ENCODE data around the gene TBC1D21.

The TBC1D21 gene, protein sequence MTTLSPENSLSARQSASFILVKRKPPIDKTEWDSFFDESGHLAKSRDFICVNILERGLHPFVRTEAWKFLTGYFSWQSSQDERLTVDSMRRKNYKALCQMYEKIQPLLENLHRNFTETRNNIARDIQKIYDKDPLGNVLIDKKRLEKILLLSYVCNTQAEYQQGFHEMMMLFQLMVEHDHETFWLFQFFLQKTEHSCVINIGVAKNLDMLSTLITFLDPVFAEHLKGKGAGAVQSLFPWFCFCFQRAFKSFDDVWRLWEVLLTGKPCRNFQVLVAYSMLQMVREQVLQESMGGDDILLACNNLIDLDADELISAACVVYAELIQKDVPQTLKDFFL

DNA sequence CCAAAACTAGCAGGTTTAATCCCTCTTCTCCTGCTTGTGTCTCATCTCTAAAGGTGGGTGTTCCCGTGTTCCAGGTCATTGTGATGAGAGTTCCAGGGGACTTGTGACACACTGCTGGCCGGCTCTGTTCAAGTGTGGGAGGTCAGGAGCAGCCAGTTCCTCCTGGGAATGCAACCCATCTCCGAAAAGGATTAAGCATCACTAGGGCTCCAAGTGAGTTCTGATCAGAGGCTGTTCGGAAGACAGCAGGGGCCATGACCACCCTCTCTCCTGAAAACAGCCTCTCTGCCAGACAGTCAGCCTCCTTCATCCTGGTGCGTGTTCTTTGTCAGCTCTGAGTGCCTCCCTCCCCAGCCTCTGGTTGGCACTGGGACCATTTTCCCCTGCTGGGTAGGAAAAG, at the start of gene TBC1D21:
Gene TBC1D21, plus strand, starts transcription at position 109 of the 400 bp plus-strand sequence. Its CDS starts 146 bp downstream, at position 255.
- DNase-seq = no peak

DNA sequence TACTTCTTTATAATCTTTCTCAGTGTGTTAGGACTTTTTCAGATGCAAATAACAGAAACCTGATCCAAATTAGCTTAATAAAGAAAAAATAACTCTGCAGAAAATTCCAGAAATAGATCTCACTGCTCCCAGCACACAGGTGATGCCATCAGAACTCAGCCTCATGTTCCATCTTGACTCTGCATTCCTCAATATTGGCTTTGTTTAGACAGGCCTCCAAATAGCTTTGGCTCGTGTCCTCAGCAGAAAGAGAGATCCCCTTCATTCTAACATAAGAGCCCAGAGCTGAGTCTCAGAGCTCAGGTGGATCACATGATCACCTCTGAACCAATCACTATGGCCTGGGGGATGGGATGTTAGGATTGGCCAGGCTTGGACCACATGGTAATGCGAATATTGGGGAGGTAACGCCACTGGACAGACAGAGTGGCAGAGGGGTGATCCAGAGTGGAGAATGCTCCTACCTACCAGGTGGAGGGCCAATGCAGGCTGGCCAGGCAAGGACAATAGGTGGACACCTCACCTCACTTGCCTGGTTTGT, 46.6 kb upstream of the TBC1D21 start:
- DNase-seq = no peak

DNA sequence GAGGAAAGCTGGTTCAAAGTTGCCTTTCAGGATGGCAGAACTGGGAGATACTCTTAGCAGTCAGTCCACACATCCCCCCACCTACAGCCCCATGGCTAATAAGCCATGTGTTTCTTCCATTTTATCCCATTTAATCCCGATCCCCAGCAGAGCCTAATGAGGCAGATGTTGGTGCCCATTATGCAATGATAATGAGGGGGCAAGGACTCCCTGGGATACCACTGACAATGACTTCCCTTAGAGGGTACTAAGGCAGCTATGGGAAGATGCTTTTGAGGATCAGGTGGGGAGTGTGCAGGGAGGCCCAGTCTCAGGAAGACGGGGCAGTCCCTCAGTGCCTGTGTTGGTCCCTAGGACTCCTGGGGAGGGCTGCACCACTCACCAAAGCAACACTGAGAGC, 43.8 kb upstream of the TBC1D21 start:
- no peak for DNase-seq

DNA sequence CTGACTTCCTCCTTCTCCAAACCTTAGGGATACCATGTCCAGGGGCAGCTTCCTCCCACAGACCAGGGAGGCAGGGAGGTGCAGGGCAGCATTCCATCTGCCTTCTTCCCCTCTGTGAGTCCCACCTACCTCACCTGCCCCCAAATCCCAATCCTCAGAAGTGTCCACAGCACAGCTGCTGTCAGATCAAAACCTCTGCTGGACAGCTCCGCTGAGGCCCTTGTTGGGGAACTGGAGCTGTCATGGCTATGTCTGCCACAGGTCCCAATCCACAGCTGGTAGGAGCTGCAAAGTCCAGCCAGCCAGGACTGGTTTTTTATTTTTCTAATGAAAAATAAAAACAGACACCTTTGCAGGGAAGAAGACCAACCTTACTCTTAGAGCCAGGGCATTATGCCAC, 40.7 kb upstream of the TBC1D21 start:
- DNase-seq = no peak

DNA sequence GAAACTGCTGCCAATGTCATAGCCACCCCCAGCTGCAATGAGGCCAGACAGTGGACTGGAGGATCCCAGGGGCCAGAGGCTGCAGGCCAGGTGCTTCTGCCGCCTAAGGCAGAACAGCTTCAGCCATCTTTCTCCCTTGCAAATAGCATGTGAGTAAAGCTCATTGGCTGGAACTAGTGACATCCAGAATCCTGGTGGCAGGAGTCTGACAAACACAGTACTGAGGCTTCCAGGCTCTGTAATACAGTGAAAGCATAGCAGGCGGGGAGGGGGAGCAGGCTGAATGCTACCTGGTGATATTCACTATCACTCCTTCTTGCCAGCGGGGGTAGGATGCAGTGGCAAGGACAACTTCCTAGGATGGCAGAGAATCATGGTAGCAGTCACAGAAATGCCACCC, 36.5 kb upstream of the TBC1D21 start:
- no peak for DNase-seq

DNA sequence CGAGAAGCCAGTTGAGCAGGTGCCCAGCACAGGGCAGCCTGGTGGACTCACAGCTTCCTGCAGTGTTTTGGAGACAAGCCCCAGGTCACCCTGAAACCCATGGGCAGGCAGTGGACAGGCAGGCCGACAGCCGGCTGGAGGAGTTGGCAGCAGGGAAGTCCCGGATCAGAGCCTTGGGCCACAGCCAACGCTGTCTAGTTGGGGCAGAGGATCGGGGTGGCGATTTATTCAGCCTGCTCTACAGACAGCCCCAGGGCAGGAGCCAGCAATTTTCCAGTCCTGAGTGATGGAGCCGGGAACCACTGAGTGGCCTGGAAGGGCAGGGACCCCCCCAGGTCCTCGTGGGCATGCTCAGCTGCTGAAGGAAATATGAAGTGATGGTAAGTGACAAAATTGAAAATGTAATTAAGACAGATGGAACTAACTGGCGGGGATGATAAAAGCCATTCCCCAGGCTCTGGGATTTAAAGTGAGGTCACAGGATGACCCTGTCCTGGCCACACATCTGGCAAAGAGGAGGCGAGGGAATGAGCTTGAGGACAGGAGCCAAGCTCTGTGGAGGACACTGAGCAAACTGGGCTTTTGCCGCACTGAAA, 34.4 kb upstream of the TBC1D21 start:
- DNase-seq = no peak

DNA sequence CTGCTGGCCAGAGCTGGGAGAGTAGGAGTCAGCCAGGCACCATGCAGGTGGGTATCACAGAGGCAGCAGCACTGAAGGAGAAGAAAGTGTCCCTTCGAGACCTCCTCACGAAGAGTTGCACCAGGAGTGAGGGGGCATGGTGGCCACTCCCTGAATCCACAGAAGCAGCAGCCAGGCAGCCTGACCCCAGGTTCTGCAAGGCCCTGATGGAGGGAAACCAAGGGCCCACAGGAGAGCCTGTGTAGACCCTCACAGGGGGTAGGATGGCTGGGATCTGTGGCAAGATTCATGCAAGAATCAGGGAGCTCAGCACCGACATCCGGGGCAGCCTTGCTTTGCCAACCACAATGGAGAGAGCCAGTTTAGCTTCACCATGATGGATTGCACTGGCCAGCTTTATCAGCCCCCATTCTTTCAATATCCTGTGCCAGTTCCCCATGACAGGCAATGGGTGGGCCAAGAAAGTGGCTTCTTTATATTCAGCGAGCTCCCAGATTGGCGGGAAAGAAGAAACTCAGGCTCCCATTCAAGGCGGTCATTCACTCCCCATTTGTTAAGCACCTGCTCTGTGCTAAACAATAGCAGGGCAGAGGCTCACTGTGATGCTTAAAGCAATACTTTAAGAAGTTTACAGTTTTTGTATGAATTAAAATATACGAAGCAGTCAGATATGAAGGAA, 33.5 kb upstream of the TBC1D21 start:
- no peak for DNase-seq

DNA sequence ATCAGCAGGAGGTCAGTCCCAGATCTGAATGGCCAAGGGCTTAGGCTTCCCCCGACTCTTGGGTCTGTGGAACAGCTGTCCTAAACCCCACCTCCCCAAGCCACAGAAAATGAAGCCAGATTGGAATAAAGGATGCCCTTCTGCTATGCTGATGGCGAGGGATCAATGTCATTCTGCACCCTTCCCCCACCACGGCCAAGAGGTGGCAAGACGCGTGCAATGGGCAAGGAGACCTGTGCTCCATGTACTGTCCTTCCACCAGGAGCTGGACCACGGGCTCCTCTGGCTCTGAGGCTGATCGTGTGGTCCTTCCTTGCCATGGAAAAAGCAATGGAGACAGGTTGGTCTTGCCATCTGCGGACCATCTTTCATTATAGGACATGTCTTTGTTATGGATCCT, 32.6 kb upstream of the TBC1D21 start:
- no peak for DNase-seq

DNA sequence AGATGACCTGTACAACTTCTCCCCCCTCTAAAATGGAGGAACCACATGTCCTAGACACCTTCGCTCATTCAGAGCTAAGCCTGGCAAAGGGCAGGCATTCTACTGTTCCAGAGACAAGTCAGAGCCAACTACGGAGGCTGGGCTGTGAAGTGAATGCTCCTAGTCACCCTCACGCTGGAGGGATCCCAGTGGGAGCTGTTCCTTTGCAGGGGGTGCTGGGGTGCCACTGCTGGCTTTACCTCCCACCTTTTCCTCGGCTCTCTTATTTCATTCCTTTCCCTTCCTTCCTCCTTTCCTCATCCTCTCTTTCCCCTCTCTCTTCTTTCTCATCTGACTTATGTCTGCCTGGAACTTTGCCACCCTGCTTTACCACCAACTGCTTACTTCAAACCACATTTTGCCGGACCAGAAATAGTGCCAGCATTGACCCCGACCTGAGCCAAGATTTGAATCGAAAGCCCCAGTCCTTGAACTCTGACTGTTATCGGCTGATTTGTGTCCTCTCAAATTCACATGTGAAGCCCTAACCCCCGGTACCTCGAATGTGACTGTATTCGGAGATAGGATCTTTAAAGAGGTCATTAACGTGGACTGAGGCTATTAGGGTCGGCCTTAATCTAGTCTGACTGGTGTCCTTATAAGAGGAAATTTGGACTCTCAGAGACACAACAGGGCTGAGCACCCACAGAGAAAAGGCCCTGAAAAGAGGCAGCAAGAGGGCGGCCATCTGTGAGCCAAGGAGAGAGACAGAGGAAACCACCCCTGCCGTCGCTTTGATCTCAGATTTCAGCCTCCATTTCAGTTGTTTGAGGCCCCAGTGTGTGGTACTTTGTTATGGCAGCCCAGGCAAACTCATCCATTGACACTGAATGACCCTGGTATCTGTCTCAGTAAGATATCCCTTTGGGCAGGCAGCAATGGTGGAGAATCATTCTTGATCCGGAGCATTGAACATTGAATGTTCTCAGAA, 31.3 kb upstream of the TBC1D21 start:
- no peak for DNase-seq

DNA sequence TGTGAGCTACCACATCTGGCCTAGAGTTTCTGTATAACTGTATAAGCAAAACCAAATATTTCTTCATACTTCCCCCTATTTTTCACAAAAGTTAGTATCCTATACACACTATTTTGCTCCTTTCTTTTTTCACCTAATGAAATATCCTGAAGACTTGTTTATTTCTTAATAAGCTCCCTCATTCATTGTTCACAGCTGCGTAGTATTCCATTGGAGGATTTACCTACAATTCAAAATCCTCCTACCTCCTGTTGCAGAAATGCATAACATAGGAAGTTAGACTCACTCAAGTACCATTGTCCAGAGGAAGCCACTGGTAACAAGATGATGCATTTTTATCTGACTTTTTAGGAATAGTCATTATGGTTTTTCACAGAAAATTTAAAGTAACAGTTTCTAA, 29.6 kb upstream of the TBC1D21 start:
- no peak for DNase-seq

DNA sequence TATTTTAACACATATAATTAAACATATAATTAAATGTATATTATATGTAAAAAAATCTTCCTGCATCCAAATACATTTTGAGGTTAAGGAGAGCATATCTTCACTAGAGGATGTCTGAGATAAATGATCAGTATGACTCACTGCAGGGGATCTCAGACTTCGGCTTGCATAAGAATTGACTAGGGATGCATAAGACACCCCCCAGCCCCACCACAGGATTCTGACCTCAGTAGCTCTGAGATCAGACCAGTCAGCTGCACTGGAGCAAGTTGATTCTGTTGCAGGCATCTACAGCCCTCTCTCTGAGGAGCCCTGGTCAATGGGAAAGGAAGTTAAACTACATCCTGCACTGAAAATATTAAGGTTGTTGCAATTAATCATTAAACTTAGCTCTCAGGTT, 29.0 kb upstream of the TBC1D21 start:
- no peak for DNase-seq

DNA sequence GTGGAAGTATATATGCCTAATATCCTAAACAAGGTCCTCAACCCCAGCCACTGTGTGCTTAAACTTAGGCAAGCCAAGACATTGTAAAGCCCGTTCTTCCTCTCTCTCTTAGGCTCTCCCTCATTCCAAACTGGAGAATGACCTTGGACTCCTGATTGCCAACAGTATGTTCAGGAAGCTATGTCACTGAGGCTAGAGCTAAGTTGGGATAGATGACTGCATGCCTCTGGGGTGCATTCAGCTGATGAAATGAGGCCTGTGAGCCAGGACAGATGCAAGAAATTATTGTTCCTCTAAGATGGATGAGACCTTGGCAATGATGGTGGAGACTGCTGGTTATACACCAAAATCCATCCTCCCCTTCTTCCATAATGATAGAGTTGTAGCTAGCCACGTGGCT, 27.9 kb upstream of the TBC1D21 start:
- no peak for DNase-seq

DNA sequence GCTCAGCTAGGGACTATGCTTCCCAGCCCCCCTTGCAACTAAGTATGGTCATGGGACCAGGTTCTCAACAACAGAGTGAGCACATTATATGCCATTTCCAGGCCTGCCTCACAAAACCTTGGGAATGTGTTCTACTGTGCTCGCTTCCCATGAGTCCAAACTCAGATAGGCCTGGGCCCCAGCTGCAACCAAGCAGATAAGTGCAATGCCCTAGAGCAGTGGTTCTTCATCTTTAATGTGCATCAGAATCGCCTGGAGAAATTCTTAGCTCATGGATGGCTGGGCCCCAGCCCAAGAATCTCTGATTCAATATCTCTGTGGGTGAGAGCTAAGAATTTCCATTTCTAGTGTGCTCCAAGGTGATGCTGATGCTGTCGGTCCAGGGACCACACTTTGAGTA, 27.5 kb upstream of the TBC1D21 start:
- no peak for DNase-seq

DNA sequence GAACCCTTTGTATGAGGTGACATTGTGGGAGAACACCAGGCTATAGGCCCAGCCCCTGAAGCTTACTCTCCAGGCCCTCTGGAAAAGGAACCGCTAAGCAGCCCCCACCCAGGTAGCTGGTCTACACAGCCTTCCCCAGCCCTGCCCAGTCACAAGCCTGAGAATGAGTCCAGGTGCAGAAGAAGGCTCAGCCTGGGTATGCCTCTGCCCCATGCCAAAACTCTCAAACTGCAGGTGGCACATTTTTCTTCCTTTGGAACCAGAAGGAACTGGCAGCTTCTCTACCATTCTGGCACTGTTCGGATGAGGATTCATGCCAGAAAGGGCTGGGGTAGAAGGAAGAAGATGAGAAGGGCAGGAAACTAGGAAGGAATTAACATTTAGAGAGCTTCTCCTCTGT, 23.7 kb upstream of the TBC1D21 start:
- no peak for DNase-seq

DNA sequence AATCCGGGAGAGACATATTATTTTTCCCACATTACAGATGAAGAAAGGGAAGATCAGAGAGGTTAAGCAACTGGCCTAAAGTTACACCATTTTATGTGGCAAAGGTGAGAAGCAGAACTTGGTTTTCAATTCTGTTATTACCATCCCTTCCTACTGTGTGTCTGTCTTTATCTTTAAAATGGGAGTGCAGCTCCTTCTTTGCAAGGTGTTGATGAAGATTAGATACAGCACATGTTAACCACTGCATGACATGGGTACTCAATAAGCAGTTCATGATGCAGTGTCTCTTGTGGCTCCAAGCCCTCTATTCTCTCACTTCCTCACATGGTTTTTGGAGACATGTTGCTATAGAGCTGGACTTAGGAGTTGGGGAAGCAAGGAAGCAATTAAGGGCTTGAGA, 23.1 kb upstream of the TBC1D21 start:
- DNase-seq = no peak

DNA sequence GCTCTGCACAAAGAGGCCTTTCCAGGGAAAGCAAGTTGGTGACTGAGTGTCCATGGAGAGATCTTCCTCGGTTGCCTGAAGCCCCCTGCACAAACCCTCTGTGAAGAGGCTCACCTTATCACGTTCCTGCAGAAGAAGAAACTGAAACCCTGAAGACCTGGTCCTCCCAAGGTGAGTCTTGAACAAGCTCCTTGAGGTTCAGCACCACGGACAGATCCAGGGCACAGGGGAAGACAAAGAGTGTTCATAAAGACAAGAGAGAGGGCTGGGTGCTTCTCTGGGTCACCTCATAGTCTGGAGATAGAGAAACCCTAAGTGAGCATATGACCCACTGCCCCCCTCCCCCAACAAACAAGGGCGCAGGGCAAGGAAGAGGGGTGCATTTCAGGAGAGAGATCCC, 21.7 kb upstream of the TBC1D21 start:
- DNase-seq = peak in 2 of 6 experiments; percentile 10 to 25

DNA sequence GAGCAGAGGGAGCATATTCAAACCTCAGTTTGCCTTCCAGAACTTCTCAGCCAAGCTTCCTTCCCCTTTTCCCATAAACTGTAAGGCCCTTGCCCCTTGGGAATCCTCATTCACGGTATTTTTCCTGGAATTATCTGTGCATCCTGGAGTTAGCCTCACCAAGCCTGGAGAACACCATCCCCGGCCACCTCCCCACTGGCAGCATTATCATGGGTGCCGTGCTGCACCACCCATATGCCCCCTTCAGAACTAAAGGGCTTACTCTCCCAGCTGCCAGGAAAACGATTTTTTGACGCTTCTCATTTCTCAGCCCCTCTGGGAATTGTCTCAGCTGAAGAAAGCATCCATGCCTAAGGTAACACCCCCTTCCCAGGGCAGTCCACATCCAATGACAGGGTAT, 20.9 kb upstream of the TBC1D21 start:
- DNase-seq = no peak

DNA sequence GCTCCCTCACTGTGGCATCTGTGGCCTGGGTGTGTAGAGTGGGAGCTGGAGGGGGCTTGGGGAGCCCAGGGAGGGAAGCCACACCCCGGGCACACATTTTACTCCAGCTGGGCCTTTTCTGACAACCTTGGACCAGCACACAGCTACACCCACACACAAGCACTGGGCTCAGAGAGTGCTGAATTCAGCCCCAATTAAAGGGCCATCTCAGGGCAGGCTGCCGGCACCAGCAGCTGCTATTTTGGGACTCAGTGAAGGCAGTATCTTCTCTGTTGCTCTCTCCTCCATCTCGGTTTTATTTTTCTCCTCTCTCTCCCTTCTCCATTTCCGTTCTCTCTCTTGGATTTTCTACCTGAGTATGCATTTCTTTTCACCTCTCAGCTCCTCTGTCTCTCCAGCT, 19.1 kb upstream of the TBC1D21 start:
- DNase-seq = no peak

DNA sequence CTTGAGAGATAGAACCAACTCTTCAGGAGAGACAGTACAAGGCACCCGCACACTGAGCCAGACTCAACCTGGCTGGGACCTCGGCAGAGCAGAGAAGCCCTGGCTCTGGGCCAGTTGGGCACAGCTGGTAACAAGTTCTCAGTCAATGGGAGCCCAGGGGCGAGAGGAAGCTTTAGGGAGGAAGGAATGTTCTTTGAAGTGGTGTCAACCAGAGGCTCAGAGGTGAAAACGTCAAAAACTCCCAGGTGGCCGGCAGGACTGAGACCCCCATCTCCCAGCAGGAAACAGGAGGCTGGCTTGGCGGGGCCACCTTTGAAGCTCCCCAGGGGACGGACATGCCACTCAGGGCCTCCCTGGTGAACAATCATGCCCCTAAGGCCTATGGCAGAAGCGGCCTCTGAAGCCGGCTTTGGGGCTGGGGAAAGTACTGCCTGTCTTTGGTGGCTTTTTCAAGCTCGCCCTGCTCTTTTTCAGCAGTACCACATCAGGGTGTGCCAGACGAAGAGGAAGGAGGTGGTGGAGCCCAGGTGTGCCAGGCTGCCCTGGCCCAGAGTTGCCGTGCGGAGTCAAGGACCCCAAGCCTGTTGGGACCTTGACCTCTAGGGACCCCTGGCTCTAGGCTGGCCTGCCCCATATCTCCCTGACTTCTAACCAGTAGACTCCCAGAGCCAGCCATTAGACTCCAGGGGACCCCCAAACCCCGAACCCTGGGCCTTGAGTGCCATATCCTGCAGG, 16.7 kb upstream of the TBC1D21 start:
- DNase-seq = no peak

DNA sequence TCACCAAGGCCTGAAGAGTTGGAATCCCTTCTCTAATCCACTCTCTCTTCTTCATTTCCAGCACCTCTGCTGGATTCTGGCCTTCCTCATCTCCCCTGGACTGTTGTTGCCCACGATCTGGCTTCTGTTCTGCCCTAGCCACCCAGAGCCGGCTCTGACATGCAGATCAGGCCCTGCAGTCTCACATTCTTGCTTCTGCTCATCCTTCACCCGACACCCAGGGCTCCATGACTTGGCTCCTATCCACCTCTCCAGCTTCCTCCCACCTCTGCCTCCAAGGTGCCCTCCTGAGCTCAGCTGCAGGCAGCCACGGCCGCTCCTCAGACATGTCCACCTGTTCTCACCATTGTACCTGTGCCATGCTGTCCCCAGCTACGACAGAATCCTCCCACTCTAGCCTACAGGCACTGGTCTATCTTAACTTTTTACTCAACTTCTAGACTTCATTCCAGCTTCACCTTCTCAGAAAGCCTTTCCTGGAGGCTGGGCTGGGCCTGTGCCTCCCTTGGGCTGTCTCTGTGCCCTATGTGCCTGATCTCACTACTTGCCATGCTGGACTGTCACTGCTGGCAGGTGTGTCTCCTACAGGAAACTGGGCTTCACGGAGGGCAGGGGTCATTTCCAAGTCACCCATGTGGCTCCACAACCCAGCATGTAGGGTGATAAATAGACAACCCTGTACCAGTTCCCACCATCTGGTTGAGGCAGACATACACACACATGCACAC, 16.0 kb upstream of the TBC1D21 start:
- DNase-seq = no peak

DNA sequence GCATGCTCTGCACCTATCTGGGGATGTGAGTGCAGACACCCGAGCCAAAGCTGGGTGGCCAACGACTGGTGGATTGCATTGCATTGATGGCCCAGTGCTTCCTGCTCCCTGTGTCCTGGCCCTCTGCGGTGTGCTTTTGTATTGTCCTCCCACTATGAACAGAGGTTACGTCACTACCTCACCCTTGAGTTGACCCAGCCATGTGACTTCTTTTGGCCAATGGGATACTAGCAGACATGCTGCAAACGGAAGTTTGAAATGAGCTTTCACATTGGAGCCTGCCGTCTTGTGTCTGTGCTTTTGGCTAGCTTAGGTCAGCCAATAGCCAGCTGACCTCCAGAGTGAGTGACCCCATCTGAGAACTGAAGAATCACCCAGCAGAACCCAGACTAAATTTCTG, 15.3 kb upstream of the TBC1D21 start:
- no peak for DNase-seq

Data from stimulated activated naive CD4-positive, alpha-beta T cell (primary cell).